H1 (cell line): ENCODE data around the gene OR2F2. TPM values are rescaled to one million over a fixed set of nuclear protein-coding genes. Genes with fewer than 3 reads are reported as not detected.

Experiments used
- polyA plus RNA-seq, 7 experiments: library from polyadenylated mRNA; depleted of rRNA in 3 of 7; stranded (reverse) in 5 of 7; unstranded in 2 of 7; fragments of >200 nt in 5 of 7; fragments of 200-250 nt in 2 of 7; gene quantifications; 1 replicate in 5 of 7; 2 replicates in 1 of 7; 4 replicates in 1 of 7; pipeline versions ENCODE4 v1.2.1 to v1.2.3, GENCODE V29; 2011 to 2013; ENCODE audit warnings: missing spikeins in 2 of 7, mixed read lengths in 2 of 7
- total RNA-seq: library from RNA; stranded (reverse); fragmentation: NEBNext Ultra II Directional; extraction: Animal tissue kit (Norgen Biotek cat#: 25700); gene quantifications from 2 replicates; pipeline ENCODE4 v1.2.1, GENCODE V29; 2021

OR2F2 gene
- total and polyA plus RNA-seq, 2 of the 8 experiments (the other 6 are each of a cell fraction or from before 2014, with no cell fraction given), result not detected

Other genes starting within 250 kb of the OR2F2 start
- 0.13 TPM in 1 of 2 replicates, not detected in the other for gene CTAGE6, start 177.5 kb upstream of the OR2F2 start, total RNA-seq
- gene CTAGE6, start 177.5 kb upstream of the OR2F2 start, polyA plus RNA-seq (2011; rRNA removed), result 0.06 TPM in 1 of 2 replicates, not detected in the other
- gene TCAF1, start 33.1 kb upstream of the OR2F2 start, total RNA-seq, result 28.0 and 30.7 TPM in 2 replicates
- 9.6 and 20.4 TPM in 2 replicates for gene TCAF1, start 33.1 kb upstream of the OR2F2 start, polyA plus RNA-seq (2011; rRNA removed)
- gene OR2F1, start 19.6 kb downstream of the OR2F2 start, total RNA-seq, result 0.19 TPM in 1 of 2 replicates, not detected in the other
- gene OR2F1, start 19.6 kb downstream of the OR2F2 start, polyA plus RNA-seq (2011; rRNA removed), result 0.08 TPM in 1 of 2 replicates, not detected in the other
- not detected in 2 replicates for gene OR6B1, start 65.1 kb downstream of the OR2F2 start, total RNA-seq
- gene OR6B1, start 65.1 kb downstream of the OR2F2 start, polyA plus RNA-seq (2011; rRNA removed), result not detected in 2 replicates
- not detected in 2 replicates for gene OR2A5, start 113.7 kb downstream of the OR2F2 start, total RNA-seq
- not detected in 2 replicates for gene OR2A5, start 113.7 kb downstream of the OR2F2 start, polyA plus RNA-seq (2011; rRNA removed)
- not detected in 2 replicates for gene OR2A25, start 134.6 kb downstream of the OR2F2 start, total RNA-seq
- not detected in 2 replicates for gene OR2A25, start 134.6 kb downstream of the OR2F2 start, polyA plus RNA-seq (2011; rRNA removed)
- gene OR2A12, start 151.0 kb downstream of the OR2F2 start, total RNA-seq, result not detected in 2 replicates
- not detected in 2 replicates for gene OR2A12, start 151.0 kb downstream of the OR2F2 start, polyA plus RNA-seq (2011; rRNA removed)
- not detected in 2 replicates for gene OR2A2, start 174.3 kb downstream of the OR2F2 start, total RNA-seq
- gene OR2A2, start 174.3 kb downstream of the OR2F2 start, polyA plus RNA-seq (2011; rRNA removed), result not detected in 2 replicates
- gene OR2A14, start 187.9 kb downstream of the OR2F2 start, total RNA-seq, result not detected in 2 replicates
- gene OR2A14, start 187.9 kb downstream of the OR2F2 start, polyA plus RNA-seq (2011; rRNA removed), result not detected in 2 replicates
- gene CTAGE4, start 248.2 kb downstream of the OR2F2 start, total RNA-seq, result 9.8 and 10.3 TPM in 2 replicates
- 1.7 and 2.9 TPM in 2 replicates for gene CTAGE4, start 248.2 kb downstream of the OR2F2 start, polyA plus RNA-seq (2011; rRNA removed)